Pancreas (tissue), 10 donors: ENCODE data around the gene GPR171. TPM values are rescaled to one million over a fixed set of nuclear protein-coding genes. Genes with fewer than 3 reads are reported as not detected.

Experiments
- ATAC-seq, 4 donors: fragments of 200-7000 bp; cut with Tn5 transposase; one replicate each; pipeline versions ENCODE4 v1.8.0 to v1.9.1; 2020; ENCODE audit warnings: mild to moderate bottlenecking in 4 of 4, moderate library complexity in 4 of 4
- DNase-seq, 6 donors: peaks; one replicate each; pipeline ENCODE4 v3.0.0-alpha.2; 2020
- FAIRE-seq: peaks from 2 replicates; lab custom pipeline; 2012; peaks lifted over from hg19 to GRCh38; lab: Jason Lieb, UNC
- H3K27ac ChIP-seq, 4 donors: fragments of 200-600 bp; sonication (generic); 1 replicate in 3 of 4; 2 replicates in 1 of 4; pipeline versions ENCODE4 v1.5.0 to v1.8.0; 2020
- H3K27me3 ChIP-seq, 4 donors: fragments of 200-600 bp; one replicate each; pipeline ENCODE4 v1.8.0; 2021
- H3K36me3 ChIP-seq, 3 donors: fragments of 200-600 bp; sonication (generic) in 1 of 3; one replicate each; pipeline versions ENCODE4 v1.5.0 to v1.8.0; 2020 to 2021
- H3K4me1 ChIP-seq, 3 donors: fragments of 200-600 bp; one replicate each; pipeline ENCODE4 v1.8.0; 2021
- H3K4me3 ChIP-seq, 4 donors: fragments of 200-600 bp; sonication (generic) in 2 of 4; one replicate each; pipeline versions ENCODE4 v1.5.0 to v1.8.0; 2020 to 2021
- H3K9me3 ChIP-seq, 4 donors: fragments of 200-600 bp; one replicate each; pipeline ENCODE4 v1.8.0; 2021
- WGBS, 2 donors: extraction: QIAGEN DNeasy Blood & Tissue Kit; methylation state at CpG; one replicate each; pipeline ENCODE4 v1.1.7; 2013; 5-methylcytosine and 5-hydroxymethylcytosine counted together
- intact Hi-C, 3 donors: fragments of 100-400 bp; cut with DNase I; formaldehyde crosslinking; loops; one replicate each; pipeline versions ENCODE4 v1.11.1 to v1.14.2; 2022
- polyA plus RNA-seq, 2 donors: library from polyadenylated mRNA; stranded (reverse); fragments of 200-250 nt; gene quantifications; one replicate each; pipeline ENCODE4 v1.2.3, GENCODE V29; 2013
- total RNA-seq, 6 donors: library from RNA; stranded (reverse); fragmentation: NEBNext Ultra II Directional in 4 of 6; extraction: Animal tissue kit (Norgen Biotek cat#: 25700) in 4 of 6; gene quantifications; one replicate each; pipeline versions ENCODE4 v1.2.1 to v1.2.4, GENCODE V29; 2021 to 2023
- TF ChIP-seq, protein P1 (sequence below), 4 donors: fragments of 200-600 bp; sonication (generic) in 3 of 4; IDR thresholded peaks; one replicate each; pipeline versions ENCODE4 v1.5.0 to v1.8.0; 2021; ENCODE audit warnings: antibody characterized with exemption in 4 of 4
- donor health status: healthy with polysubstance abuse.
- donor health status: DM: no; HTN: no; CAD: no; lungs with moderate emphysema.
- donor health status: DM: no; HTN: no; CAD: no.
- donor health status: control.
- donor health status: control.
- donor health status: Bipolar disorder and iron deficiency.
- donor health status: DM: yes; HTN: yes; CAD: no.
- donor health status: DM: no; HTN: no; CAD: no.
- donor health status: DM: no; HTN: no; CAD: no.
- donor health status: DM: yes; HTN: yes; CAD: no.

The GPR171 gene
- total and polyA plus RNA-seq, 8 donors: 0.12 to 0.92 (median 0.19) TPM; not detected in 2

GRCh38 chr3:151227807-151228665 is 25.0 kb upstream of the GPR171 start:
- Histone ChIP-seq H3K4me1 (no peaks in the 10 kb centered on the region), H3K9me3 (no peaks in the 10 kb centered on the region), H3K4me3 (no peak overlapping the region), H3K27me3 (no peaks in the 10 kb centered on the region), H3K27ac (no peak overlapping the region), H3K36me3 (no peaks in the 10 kb centered on the region)
- peak; percentile 44 to 79 (median 60) for DNase-seq
- peak; percentile 51 for FAIRE-seq
- intact Hi-C loops: loop anchor here in 1 of 3 donors (10.0 kb wide), 1 partner anchor 57 kb away; no protein-coding TSS in a partner anchor
- 23 to 31% methylated on average over 9 of the region's 9 CpGs for WGBS, 2 donors
- ATAC-seq: peak; percentile 87 to 97 (median 95)
- TF ChIP-seq, protein P1, sequence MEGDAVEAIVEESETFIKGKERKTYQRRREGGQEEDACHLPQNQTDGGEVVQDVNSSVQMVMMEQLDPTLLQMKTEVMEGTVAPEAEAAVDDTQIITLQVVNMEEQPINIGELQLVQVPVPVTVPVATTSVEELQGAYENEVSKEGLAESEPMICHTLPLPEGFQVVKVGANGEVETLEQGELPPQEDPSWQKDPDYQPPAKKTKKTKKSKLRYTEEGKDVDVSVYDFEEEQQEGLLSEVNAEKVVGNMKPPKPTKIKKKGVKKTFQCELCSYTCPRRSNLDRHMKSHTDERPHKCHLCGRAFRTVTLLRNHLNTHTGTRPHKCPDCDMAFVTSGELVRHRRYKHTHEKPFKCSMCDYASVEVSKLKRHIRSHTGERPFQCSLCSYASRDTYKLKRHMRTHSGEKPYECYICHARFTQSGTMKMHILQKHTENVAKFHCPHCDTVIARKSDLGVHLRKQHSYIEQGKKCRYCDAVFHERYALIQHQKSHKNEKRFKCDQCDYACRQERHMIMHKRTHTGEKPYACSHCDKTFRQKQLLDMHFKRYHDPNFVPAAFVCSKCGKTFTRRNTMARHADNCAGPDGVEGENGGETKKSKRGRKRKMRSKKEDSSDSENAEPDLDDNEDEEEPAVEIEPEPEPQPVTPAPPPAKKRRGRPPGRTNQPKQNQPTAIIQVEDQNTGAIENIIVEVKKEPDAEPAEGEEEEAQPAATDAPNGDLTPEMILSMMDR (IDR thresholded peaks at IDR 0.05): peak; percentile 71 to 91 (median 84)

DNA sequence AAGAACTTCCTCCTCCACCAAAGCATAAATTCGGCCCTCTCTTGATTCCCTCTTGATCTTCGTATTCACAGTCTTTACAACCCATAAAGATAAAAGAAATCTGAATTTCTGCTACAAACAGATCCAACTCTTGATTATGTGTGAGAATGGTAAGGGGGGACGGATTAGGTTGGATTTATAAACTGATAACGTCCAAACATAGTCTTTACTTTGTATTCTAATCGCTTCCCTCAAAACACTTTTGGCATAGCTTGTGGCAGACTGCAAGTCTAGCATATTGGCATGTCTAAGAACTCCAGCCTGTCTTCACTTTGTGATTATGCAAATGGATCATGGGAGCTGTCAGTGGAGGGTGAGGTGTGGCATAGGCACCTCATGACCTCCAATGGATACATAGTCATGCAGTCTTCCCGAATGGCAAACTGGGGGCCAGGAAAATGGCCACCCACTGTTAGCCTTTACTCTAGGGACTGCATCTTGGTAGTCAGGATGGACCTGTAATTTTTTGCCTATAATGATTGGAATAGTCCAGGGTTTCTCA is 24.3 kb upstream of the GPR171 start:
- H3K27ac ChIP-seq: no peak overlapping the region
- no peaks in the 10 kb centered on the region for H3K27me3 ChIP-seq
- ATAC-seq (peak in 3 of 4 donors; percentile 15 to 29 (median 26)), FAIRE-seq (no peak), DNase-seq (no peak)
- TF ChIP-seq, protein P1 (IDR thresholded peaks at IDR 0.05): no peak
- intact Hi-C loops: loop anchor here in 1 of 3 donors (10.0 kb wide), 1 partner anchor 57 kb away; no protein-coding TSS in a partner anchor
- 73 to 76% methylated on average over 6 of the region's 6 CpGs for WGBS, 2 donors
- no peaks in the 10 kb centered on the region for H3K36me3 ChIP-seq
- H3K4me3 ChIP-seq: no peak overlapping the region
- H3K4me1 ChIP-seq: no peaks in the 10 kb centered on the region
- no peaks in the 10 kb centered on the region for H3K9me3 ChIP-seq

DNA sequence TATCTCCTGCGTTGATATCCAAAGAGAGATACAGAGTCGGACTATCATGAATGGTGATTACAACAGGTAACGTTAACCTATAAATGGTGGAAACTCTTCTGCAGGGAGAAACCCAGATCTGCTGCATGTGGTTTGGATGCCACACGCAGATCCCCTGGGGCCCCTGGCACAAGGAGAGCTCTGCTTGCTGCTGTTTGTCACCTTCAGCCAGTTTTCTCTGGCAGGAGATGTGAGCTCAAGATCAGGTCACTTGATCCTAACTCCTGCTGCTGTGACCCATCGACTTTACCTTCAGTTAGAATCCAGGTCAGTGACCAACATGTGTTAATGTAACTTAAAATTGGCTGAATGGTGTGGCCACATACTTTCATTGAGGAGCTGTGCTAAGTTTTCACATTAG is 23.8 kb upstream of the GPR171 start:
- no peak overlapping the region for H3K4me3 ChIP-seq
- H3K9me3 ChIP-seq: no peaks in the 10 kb centered on the region
- no peak overlapping the region for H3K27ac ChIP-seq
- ATAC-seq (no peak), DNase-seq (no peak), FAIRE-seq (no peak)
- H3K4me1 ChIP-seq: no peaks in the 10 kb centered on the region
- intact Hi-C loops: loop anchor here in 1 of 3 donors (10.0 kb wide), 1 partner anchor 58 kb away; no protein-coding TSS in a partner anchor
- TF ChIP-seq, protein P1 (IDR thresholded peaks at IDR 0.05): no peak
- WGBS, 2 donors: 74 to 84% methylated on average over 5 of the region's 5 CpGs
- H3K27me3 ChIP-seq: no peaks in the 10 kb centered on the region
- no peaks in the 10 kb centered on the region for H3K36me3 ChIP-seq

DNA sequence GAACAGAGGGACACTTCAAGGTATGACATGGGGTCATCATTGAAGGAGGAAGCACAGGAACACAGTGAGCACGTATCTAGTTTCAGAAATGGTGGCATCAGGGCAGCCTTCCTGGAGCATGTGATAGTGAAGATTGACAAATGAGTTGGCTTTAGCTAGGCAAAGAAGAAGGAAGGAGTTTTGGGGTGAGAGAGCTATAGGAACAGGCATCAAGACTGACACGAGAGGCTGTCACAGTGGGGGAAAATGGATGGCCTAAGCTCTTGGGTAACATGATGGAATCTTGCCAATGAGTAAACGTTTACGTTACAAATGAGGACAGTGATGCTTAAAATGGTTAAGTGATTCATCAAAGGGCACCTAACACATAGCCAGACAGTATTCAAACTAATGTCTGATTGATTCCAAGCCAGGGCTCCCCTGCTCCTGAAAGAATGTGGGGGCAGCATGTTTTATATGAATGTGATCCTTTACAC is 23.1 kb upstream of the GPR171 start:
- H3K4me3 ChIP-seq: no peak overlapping the region
- H3K36me3 ChIP-seq: no peaks in the 10 kb centered on the region
- TF ChIP-seq, protein P1 (IDR thresholded peaks at IDR 0.05): no peak
- no peaks in the 10 kb centered on the region for H3K27me3 ChIP-seq
- H3K4me1 ChIP-seq: no peaks in the 10 kb centered on the region
- intact Hi-C loops: loop anchor here in 1 of 3 donors (10.0 kb wide), 1 partner anchor 59 kb away; no protein-coding TSS in a partner anchor
- H3K9me3 ChIP-seq: no peaks in the 10 kb centered on the region
- DNase-seq (no peak), FAIRE-seq (no peak), ATAC-seq (no peak)
- no peak overlapping the region for H3K27ac ChIP-seq
- WGBS, 2 donors: 36 to 37% methylated on average over 4 of the region's 4 CpGs
